ENCODE data around the gene KCTD10.

Gene KCTD10

GRCh38 chr12:109497675-109498074 is 20.6 kb upstream of the KCTD10 start:
- no peak for TF ChIP-seq EZH2 (IDR thresholded peaks at IDR 0.05; ENCODE audit: borderline replicate concordance, low read length)
- TF ChIP-seq, protein P1, sequence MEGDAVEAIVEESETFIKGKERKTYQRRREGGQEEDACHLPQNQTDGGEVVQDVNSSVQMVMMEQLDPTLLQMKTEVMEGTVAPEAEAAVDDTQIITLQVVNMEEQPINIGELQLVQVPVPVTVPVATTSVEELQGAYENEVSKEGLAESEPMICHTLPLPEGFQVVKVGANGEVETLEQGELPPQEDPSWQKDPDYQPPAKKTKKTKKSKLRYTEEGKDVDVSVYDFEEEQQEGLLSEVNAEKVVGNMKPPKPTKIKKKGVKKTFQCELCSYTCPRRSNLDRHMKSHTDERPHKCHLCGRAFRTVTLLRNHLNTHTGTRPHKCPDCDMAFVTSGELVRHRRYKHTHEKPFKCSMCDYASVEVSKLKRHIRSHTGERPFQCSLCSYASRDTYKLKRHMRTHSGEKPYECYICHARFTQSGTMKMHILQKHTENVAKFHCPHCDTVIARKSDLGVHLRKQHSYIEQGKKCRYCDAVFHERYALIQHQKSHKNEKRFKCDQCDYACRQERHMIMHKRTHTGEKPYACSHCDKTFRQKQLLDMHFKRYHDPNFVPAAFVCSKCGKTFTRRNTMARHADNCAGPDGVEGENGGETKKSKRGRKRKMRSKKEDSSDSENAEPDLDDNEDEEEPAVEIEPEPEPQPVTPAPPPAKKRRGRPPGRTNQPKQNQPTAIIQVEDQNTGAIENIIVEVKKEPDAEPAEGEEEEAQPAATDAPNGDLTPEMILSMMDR (IDR thresholded peaks at IDR 0.05; ENCODE audit: low read length): no peak
- Histone ChIP-seq H3K4me2 (ENCODE audit: low read length) (no peak overlapping the region), H3F3A (ENCODE audit: insufficient read depth, low read length) (no peaks in the 10 kb centered on the region), H2AFZ (ENCODE audit: low read length) (no peak overlapping the region), H3K9ac (ENCODE audit: low read length) (no peak overlapping the region), H3K27ac (ENCODE audit: low read depth, low read length, poor library complexity, severe bottlenecking) (no peak overlapping the region), H3K9me3 (ENCODE audit: low read length) (no peaks in the 10 kb centered on the region), H4K20me1 (ENCODE audit: insufficient read depth, low read length) (no peaks in the 10 kb centered on the region), H3K36me3 (ENCODE audit: insufficient read depth, low read length) (peaks cover 12% of the 10 kb centered on the region), H3K4me1 (ENCODE audit: insufficient read depth, low read length, severe bottlenecking) (no peaks in the 10 kb centered on the region), H3K9me2 (ENCODE audit: low read depth, low read length) (no peaks in the 10 kb centered on the region), H3K4me3 (ENCODE audit: low read depth, low read length, poor library complexity, severe bottlenecking) (no peak overlapping the region), H3K27me3 (ENCODE audit: insufficient read depth, low read length) (no peaks in the 10 kb centered on the region), H3K79me2 (ENCODE audit: insufficient read depth, low read length) (no peaks in the 10 kb centered on the region)

- Histone ChIP-seq H3K27me3 (ENCODE audit: insufficient read depth, low read length) (no peaks in the 10 kb centered on the region), H3K79me2 (ENCODE audit: insufficient read depth, low read length) (no peaks in the 10 kb centered on the region), H3K4me2 (ENCODE audit: low read length) (no peak overlapping the region), H3K4me1 (ENCODE audit: insufficient read depth, low read length, severe bottlenecking) (no peaks in the 10 kb centered on the region), H3K9me2 (ENCODE audit: low read depth, low read length) (no peaks in the 10 kb centered on the region), H3K27ac (ENCODE audit: low read depth, low read length, poor library complexity, severe bottlenecking) (no peak overlapping the region), H3K36me3 (ENCODE audit: insufficient read depth, low read length) (peaks cover 12% of the 10 kb centered on the region), H3F3A (ENCODE audit: insufficient read depth, low read length) (no peaks in the 10 kb centered on the region), H4K20me1 (ENCODE audit: insufficient read depth, low read length) (no peaks in the 10 kb centered on the region), H3K4me3 (ENCODE audit: low read depth, low read length, poor library complexity, severe bottlenecking) (no peak overlapping the region), H3K9ac (ENCODE audit: low read length) (no peak overlapping the region), H3K9me3 (ENCODE audit: low read length) (no peaks in the 10 kb centered on the region), H2AFZ (ENCODE audit: low read length) (no peak overlapping the region)
- TF ChIP-seq, protein P1 (IDR thresholded peaks at IDR 0.05; ENCODE audit: low read length): no peak
- TF ChIP-seq EZH2 (IDR thresholded peaks at IDR 0.05; ENCODE audit: borderline replicate concordance, low read length): no peak
Measured at GRCh38 chr12:109496306-109496705, 19.2 kb upstream of the KCTD10 start.

GRCh38 chr12:109495012-109495411 is 17.9 kb upstream of the KCTD10 start:
- H3K27me3 ChIP-seq (ENCODE audit: insufficient read depth, low read length): no peaks in the 10 kb centered on the region
- H3F3A ChIP-seq (ENCODE audit: insufficient read depth, low read length): no peaks in the 10 kb centered on the region
- H4K20me1 ChIP-seq (ENCODE audit: insufficient read depth, low read length): no peaks in the 10 kb centered on the region
- no peaks in the 10 kb centered on the region for H3K79me2 ChIP-seq (ENCODE audit: insufficient read depth, low read length)
- H3K9me3 ChIP-seq (ENCODE audit: low read length): no peaks in the 10 kb centered on the region
- no peak overlapping the region for H3K4me2 ChIP-seq (ENCODE audit: low read length)
- H3K4me3 ChIP-seq (ENCODE audit: low read depth, low read length, poor library complexity, severe bottlenecking): no peak overlapping the region
- no peak overlapping the region for H2AFZ ChIP-seq (ENCODE audit: low read length)
- no peak overlapping the region for H3K9ac ChIP-seq (ENCODE audit: low read length)
- H3K9me2 ChIP-seq (ENCODE audit: low read depth, low read length): no peaks in the 10 kb centered on the region
- no peak overlapping the region for H3K27ac ChIP-seq (ENCODE audit: low read depth, low read length, poor library complexity, severe bottlenecking)
- H3K4me1 ChIP-seq (ENCODE audit: insufficient read depth, low read length, severe bottlenecking): no peaks in the 10 kb centered on the region
- peaks cover 12% of the 10 kb centered on the region for H3K36me3 ChIP-seq (ENCODE audit: insufficient read depth, low read length)
- TF ChIP-seq EZH2 (IDR thresholded peaks at IDR 0.05; ENCODE audit: borderline replicate concordance, low read length): no peak
- TF ChIP-seq, protein P1 (IDR thresholded peaks at IDR 0.05; ENCODE audit: low read length): no peak

Data from OCI-LY1 (cell line).